ENCODE results near the gene MED15.

Gene MED15

DNA sequence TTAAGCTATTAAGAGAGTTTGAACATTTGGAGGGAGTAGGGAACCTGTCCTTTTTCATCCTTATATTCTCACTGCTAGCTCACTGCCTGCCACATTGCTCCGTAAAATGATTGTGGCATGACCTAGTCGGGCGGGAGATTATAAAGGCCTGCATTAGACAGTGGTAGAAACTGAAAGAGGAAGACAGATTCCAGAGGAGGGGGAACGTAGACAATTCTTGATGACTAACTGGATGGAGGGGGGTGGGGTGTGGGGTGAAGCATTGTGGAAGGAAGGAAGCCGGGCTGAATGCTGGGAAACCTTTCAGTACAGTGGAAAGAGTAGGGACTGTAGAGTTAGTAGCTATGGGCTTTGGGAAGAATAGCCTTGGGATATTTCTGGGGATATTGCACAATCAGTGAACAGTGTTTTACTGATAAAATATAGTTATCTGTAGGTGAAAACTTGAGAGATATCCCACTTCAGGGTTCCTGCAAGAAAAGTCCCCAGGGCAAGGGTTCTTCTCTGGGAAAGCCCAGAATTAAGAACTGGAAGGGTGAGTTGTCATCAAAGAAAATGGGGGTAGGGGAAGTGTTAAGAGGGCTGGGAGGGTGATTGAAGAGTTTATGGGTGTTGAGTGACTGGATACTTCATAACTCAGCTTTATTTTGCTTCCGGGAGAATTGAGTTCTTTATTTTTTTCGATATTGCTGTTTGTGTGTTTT, 2.1 kb downstream of the MED15 start:
- Histone ChIP-seq H3K4ac (ENCODE audit: low read depth, low read length) (no peak overlapping the region), H3K18ac (ENCODE audit: low read length) (no peak overlapping the region), H3K4me1 (ENCODE audit: control insufficient read depth, low read depth, low read length) (peaks cover 8% of the 10 kb centered on the region), H3K27me3 (ENCODE audit: insufficient read depth, low read length, poor library complexity) (no peaks in the 10 kb centered on the region), H3K36me3 (ENCODE audit: control insufficient read depth, insufficient read depth, low read length) (no peaks in the 10 kb centered on the region), H3K4me3 (ENCODE audit: low read length) (no peak overlapping the region), H2BK120ac (ENCODE audit: low read depth, low read length) (no peak overlapping the region), H2BK15ac (replicated peaks; ENCODE audit: low read depth) (no peak overlapping the region), H3K23ac (ENCODE audit: low read length) (no peak overlapping the region), H2AK5ac (ENCODE audit: low read length) (no peak overlapping the region), H3K79me2 (ENCODE audit: control insufficient read depth, insufficient read depth, low read length) (peaks cover 53% of the 10 kb centered on the region), H2BK5ac (ENCODE audit: low read length) (no peak overlapping the region), H4K5ac (ENCODE audit: low read length) (no peak overlapping the region), H4K8ac (ENCODE audit: low read depth, low read length) (no peak overlapping the region), H3K56ac (ENCODE audit: low read length) (peak overlapping the region; percentile 38), H3K9ac (ENCODE audit: low read length) (peak overlapping the region; percentile 48), H3K27ac (ENCODE audit: low read depth, low read length) (no peak overlapping the region), H3K4me2 (ENCODE audit: low read length) (no peak overlapping the region), H3K79me1 (ENCODE audit: low read length) (peaks cover 21% of the 10 kb centered on the region)
- no CpG with 5 or more reads among the region's 7 CpGs for WGBS (ENCODE audit: extremely low coverage, insufficient coverage, low lambda C conversion rate)
- peak; percentile 80 for DNase-seq

- no peaks in the 10 kb centered on the region for H3K36me3 ChIP-seq (ENCODE audit: control insufficient read depth, insufficient read depth, low read length)
- no peak overlapping the region for H3K4me3 ChIP-seq (ENCODE audit: low read length)
- H3K18ac ChIP-seq (ENCODE audit: low read length) = no peak overlapping the region
- no peak overlapping the region for H4K8ac ChIP-seq (ENCODE audit: low read depth, low read length)
- peaks cover 8% of the 10 kb centered on the region for H3K4me1 ChIP-seq (ENCODE audit: control insufficient read depth, low read depth, low read length)
- no peak overlapping the region for H3K9ac ChIP-seq (ENCODE audit: low read length)
- WGBS (ENCODE audit: extremely low coverage, insufficient coverage, low lambda C conversion rate) = no CpG with 5 or more reads among the region's 10 CpGs
- no peak overlapping the region for H2BK15ac ChIP-seq (replicated peaks; ENCODE audit: low read depth)
- no peak overlapping the region for H3K4me2 ChIP-seq (ENCODE audit: low read length)
- no peak for DNase-seq
- H2BK5ac ChIP-seq (ENCODE audit: low read length) = no peak overlapping the region
- H3K56ac ChIP-seq (ENCODE audit: low read length) = no peak overlapping the region
- peaks cover 28% of the 10 kb centered on the region for H3K79me1 ChIP-seq (ENCODE audit: low read length)
- H3K79me2 ChIP-seq (ENCODE audit: control insufficient read depth, insufficient read depth, low read length) = peaks cover 61% of the 10 kb centered on the region
- H4K5ac ChIP-seq (ENCODE audit: low read length) = no peak overlapping the region
- H2AK5ac ChIP-seq (ENCODE audit: low read length) = no peak overlapping the region
- H2BK120ac ChIP-seq (ENCODE audit: low read depth, low read length) = no peak overlapping the region
- H3K4ac ChIP-seq (ENCODE audit: low read depth, low read length) = no peak overlapping the region
- H3K27ac ChIP-seq (ENCODE audit: low read depth, low read length) = no peak overlapping the region
- no peaks in the 10 kb centered on the region for H3K27me3 ChIP-seq (ENCODE audit: insufficient read depth, low read length, poor library complexity)
- H3K23ac ChIP-seq (ENCODE audit: low read length) = no peak overlapping the region
Measured at GRCh38 chr22:20510811-20511577, 3.6 kb downstream of the MED15 start.

DNA sequence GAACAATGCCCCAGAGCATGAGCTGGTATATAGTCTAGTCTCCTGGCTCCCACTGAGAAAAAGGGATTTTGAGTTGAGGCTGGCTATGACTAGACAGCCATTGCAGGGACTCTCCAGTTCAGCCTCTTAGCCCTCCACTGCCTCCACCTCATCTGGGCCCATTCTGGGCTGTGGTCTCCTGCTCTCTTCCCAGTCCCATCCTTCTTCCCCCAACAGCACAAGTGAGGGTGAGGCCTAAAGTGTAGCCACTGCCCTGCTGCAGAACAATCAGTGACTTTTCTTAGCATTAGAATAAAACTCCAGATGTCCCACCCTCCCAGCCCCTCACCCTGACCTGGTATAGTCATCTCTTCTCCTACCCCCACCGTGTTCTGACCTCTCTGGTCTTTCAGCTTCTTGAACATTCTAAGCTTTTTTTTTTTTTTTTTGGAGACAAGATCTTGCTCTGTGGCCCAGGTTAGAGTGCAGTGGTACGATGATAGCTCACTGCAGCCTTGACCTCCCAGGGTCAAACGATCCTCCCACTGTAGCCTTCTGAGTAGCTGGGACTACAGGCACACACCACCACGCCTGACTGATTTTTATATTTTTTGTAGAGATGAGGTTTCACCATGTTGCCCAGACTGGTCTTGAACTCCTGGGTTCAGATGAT, 4.3 kb downstream of the MED15 start:
- Histone ChIP-seq H3K4me2 (ENCODE audit: low read length) (no peak overlapping the region), H3K9ac (ENCODE audit: low read length) (no peak overlapping the region), H3K36me3 (ENCODE audit: control insufficient read depth, insufficient read depth, low read length) (no peaks in the 10 kb centered on the region), H4K8ac (ENCODE audit: low read depth, low read length) (no peak overlapping the region), H2AK5ac (ENCODE audit: low read length) (no peak overlapping the region), H3K4me1 (ENCODE audit: control insufficient read depth, low read depth, low read length) (peaks cover 8% of the 10 kb centered on the region), H3K27me3 (ENCODE audit: insufficient read depth, low read length, poor library complexity) (no peaks in the 10 kb centered on the region), H3K18ac (ENCODE audit: low read length) (no peak overlapping the region), H2BK15ac (replicated peaks; ENCODE audit: low read depth) (no peak overlapping the region), H3K56ac (ENCODE audit: low read length) (no peak overlapping the region), H2BK5ac (ENCODE audit: low read length) (no peak overlapping the region), H3K4ac (ENCODE audit: low read depth, low read length) (no peak overlapping the region), H3K23ac (ENCODE audit: low read length) (no peak overlapping the region), H3K4me3 (ENCODE audit: low read length) (no peak overlapping the region), H3K79me2 (ENCODE audit: control insufficient read depth, insufficient read depth, low read length) (peaks cover 64% of the 10 kb centered on the region), H2BK120ac (ENCODE audit: low read depth, low read length) (no peak overlapping the region), H3K79me1 (ENCODE audit: low read length) (peaks cover 31% of the 10 kb centered on the region), H4K5ac (ENCODE audit: low read length) (no peak overlapping the region), H3K27ac (ENCODE audit: low read depth, low read length) (no peak overlapping the region)
- no peak for DNase-seq
- WGBS (ENCODE audit: extremely low coverage, insufficient coverage, low lambda C conversion rate) = no CpG with 5 or more reads among the region's 4 CpGs

GRCh38 chr22:20514658-20515406, 7.4 kb downstream of the MED15 start:
- H3K79me1 ChIP-seq (ENCODE audit: low read length) = peaks cover 31% of the 10 kb centered on the region
- H3K4me2 ChIP-seq (ENCODE audit: low read length) = no peak overlapping the region
- H4K5ac ChIP-seq (ENCODE audit: low read length) = no peak overlapping the region
- H2BK120ac ChIP-seq (ENCODE audit: low read depth, low read length) = no peak overlapping the region
- no CpG with 5 or more reads among the region's 6 CpGs for WGBS (ENCODE audit: extremely low coverage, insufficient coverage, low lambda C conversion rate)
- H3K4me1 ChIP-seq (ENCODE audit: control insufficient read depth, low read depth, low read length) = no peaks in the 10 kb centered on the region
- H2AK5ac ChIP-seq (ENCODE audit: low read length) = no peak overlapping the region
- H3K23ac ChIP-seq (ENCODE audit: low read length) = no peak overlapping the region
- no peak for DNase-seq
- no peak overlapping the region for H2BK5ac ChIP-seq (ENCODE audit: low read length)
- no peak overlapping the region for H3K56ac ChIP-seq (ENCODE audit: low read length)
- H3K4ac ChIP-seq (ENCODE audit: low read depth, low read length) = no peak overlapping the region
- no peak overlapping the region for H3K4me3 ChIP-seq (ENCODE audit: low read length)
- no peak overlapping the region for H3K9ac ChIP-seq (ENCODE audit: low read length)
- peaks cover 61% of the 10 kb centered on the region for H3K79me2 ChIP-seq (ENCODE audit: control insufficient read depth, insufficient read depth, low read length)
- H3K27me3 ChIP-seq (ENCODE audit: insufficient read depth, low read length, poor library complexity) = no peaks in the 10 kb centered on the region
- H4K8ac ChIP-seq (ENCODE audit: low read depth, low read length) = no peak overlapping the region
- H3K27ac ChIP-seq (ENCODE audit: low read depth, low read length) = no peak overlapping the region
- H3K18ac ChIP-seq (ENCODE audit: low read length) = no peak overlapping the region
- no peaks in the 10 kb centered on the region for H3K36me3 ChIP-seq (ENCODE audit: control insufficient read depth, insufficient read depth, low read length)
- no peak overlapping the region for H2BK15ac ChIP-seq (replicated peaks; ENCODE audit: low read depth)

DNA sequence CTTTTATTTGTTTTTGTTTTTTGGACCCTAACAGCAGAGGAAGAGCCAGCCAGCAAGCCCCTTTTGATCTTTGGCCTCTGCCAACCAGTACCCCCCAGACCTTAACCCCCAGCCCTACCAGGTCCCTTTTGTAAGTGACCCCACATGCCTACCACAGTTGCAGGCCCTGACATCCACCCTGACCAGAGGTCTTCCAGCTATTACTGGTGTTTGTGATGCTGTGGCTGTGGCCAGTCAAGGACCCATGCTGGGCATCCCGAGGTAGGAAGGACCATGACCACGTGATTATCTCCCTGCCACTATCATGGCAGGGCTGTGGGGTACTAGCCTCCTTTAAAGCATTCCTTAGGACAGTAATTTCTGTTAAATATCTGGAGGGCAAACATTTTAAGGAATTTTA, 9.0 kb downstream of the MED15 start:
- Histone ChIP-seq H3K18ac (ENCODE audit: low read length) (no peak overlapping the region), H2BK120ac (ENCODE audit: low read depth, low read length) (no peak overlapping the region), H2BK5ac (ENCODE audit: low read length) (no peak overlapping the region), H3K4me2 (ENCODE audit: low read length) (no peak overlapping the region), H3K4me3 (ENCODE audit: low read length) (no peak overlapping the region), H3K36me3 (ENCODE audit: control insufficient read depth, insufficient read depth, low read length) (peaks cover 2% of the 10 kb centered on the region), H2AK5ac (ENCODE audit: low read length) (no peak overlapping the region), H4K8ac (ENCODE audit: low read depth, low read length) (no peak overlapping the region), H3K79me2 (ENCODE audit: control insufficient read depth, insufficient read depth, low read length) (peaks cover 53% of the 10 kb centered on the region), H3K27ac (ENCODE audit: low read depth, low read length) (no peak overlapping the region), H3K23ac (ENCODE audit: low read length) (no peak overlapping the region), H3K27me3 (ENCODE audit: insufficient read depth, low read length, poor library complexity) (no peaks in the 10 kb centered on the region), H3K4me1 (ENCODE audit: control insufficient read depth, low read depth, low read length) (no peaks in the 10 kb centered on the region), H3K79me1 (ENCODE audit: low read length) (peaks cover 29% of the 10 kb centered on the region), H3K56ac (ENCODE audit: low read length) (no peak overlapping the region), H3K9ac (ENCODE audit: low read length) (no peak overlapping the region), H2BK15ac (replicated peaks; ENCODE audit: low read depth) (no peak overlapping the region), H4K5ac (ENCODE audit: low read length) (no peak overlapping the region), H3K4ac (ENCODE audit: low read depth, low read length) (no peak overlapping the region)
- no CpG with 5 or more reads among the region's 2 CpGs for WGBS (ENCODE audit: extremely low coverage, insufficient coverage, low lambda C conversion rate)
- no peak for DNase-seq

All from mesendoderm (in vitro differentiated cells).